ENCODE data around the gene S1PR4.

S1PR4 gene

DNA sequence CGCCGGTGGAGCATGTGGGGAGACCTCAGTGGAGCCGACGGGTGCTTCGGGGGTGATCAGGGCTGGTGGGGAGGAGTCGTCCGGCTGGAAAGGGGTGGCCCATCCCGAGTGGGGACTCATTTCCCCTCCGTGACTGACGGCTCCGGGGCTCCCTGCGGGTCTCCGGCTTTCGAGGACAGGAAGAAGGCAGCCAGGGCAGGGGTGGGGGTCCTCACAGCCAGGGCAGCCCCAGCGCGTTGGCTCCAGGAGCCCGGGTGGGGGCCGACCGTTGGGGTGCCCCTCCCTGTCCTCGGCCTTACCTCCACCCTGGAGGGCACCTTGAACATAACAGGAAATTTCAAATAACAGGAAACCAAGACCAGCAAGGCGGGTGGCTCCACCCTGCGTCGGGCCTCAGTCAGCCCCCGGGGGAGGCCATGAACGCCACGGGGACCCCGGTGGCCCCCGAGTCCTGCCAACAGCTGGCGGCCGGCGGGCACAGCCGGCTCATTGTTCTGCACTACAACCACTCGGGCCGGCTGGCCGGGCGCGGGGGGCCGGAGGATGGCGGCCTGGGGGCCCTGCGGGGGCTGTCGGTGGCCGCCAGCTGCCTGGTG lies at the start of gene S1PR4:
S1PR4 (plus strand) TSS at position 393 of the 596 bp plus-strand sequence; CDS start at position 417, 24 bp downstream.
- DNase-seq (ENCODE audit: low read depth), result no peak

GRCh38 chr19:3129112-3129511 lies 49.5 kb upstream of the S1PR4 start:
- DNase-seq (ENCODE audit: low read depth), result peak; percentile 69

DNA sequence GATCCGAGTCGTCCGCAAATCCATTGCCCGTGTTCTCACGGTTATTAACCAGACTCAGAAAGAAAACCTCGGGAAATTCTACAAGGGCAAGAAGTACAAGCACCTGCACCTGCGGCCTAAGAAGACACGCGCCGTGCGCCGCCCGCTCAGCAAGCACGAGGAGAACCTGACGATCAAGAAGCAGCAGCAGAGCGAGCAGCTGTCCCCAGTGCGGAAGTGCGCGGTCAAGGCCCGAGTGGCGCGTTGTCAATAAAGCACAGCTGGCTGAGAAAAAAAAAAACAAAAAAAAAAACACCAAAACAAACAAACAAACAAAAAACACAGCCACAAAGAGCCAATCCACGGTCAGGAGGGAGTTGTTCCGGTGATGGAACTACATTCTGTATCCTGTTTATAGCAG lies 47.4 kb upstream of the S1PR4 start:
- no peak for DNase-seq (ENCODE audit: low read depth)

GRCh38 chr19:3132971-3133792 lies 45.4 kb upstream of the S1PR4 start:
- DNase-seq (ENCODE audit: low read depth), result peak; percentile 78

DNA sequence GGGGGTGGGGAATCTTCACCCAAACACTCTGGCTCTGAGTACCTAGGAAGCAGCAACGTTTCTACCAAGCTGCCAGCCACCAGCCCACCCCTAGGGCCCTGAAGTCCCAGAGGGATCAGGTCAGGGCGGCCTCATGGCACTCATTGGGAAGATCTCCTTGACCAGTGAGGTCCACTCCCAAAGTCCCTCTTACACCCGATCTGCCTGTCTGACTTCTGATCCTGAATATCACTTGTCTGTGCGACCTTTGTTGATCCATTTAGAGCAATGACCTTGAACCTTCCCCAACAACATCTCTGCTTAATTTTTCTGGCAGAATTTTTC lies 44.8 kb upstream of the S1PR4 start:
- DNase-seq (ENCODE audit: low read depth), result no peak

GRCh38 chr19:3135961-3136683 lies 42.4 kb upstream of the S1PR4 start, which contains the start of gene GNA15:
TSS of gene GNA15 (plus strand) at chr19:3136033. CDS start at chr19:3136451, 418 bp downstream.
- DNase-seq (ENCODE audit: low read depth), result no peak

GRCh38 chr19:3136684-3137055 lies 41.9 kb upstream of the S1PR4 start:
- DNase-seq (ENCODE audit: low read depth), result no peak

- no peak for DNase-seq (ENCODE audit: low read depth)
These were observed 41.5 kb upstream of the S1PR4 start for GRCh38 chr19:3137119-3137518.

GRCh38 chr19:3138268-3138667 lies 40.3 kb upstream of the S1PR4 start:
- no peak for DNase-seq (ENCODE audit: low read depth)

DNA sequence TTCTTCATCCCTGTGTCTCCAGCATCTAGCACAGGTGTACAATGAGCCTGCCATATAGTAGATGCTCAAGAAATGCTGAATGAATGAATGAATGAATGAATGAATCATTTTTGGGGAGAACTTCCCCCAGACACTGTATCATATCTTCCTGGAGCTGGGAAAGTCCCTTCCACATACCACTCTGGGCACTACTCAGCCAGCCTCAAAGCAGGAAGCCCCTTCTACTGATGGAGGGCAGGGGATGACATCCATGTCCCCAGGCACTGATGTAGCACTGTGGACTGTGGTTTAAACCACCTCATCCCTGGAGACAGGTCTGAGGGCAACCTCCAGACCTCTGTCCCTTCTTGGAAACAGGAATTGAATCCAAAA lies 37.9 kb upstream of the S1PR4 start:
- DNase-seq (ENCODE audit: low read depth), result peak; percentile 12

GRCh38 chr19:3142292-3142670 lies 36.3 kb upstream of the S1PR4 start:
- peak; percentile 89 for DNase-seq (ENCODE audit: low read depth)

DNA sequence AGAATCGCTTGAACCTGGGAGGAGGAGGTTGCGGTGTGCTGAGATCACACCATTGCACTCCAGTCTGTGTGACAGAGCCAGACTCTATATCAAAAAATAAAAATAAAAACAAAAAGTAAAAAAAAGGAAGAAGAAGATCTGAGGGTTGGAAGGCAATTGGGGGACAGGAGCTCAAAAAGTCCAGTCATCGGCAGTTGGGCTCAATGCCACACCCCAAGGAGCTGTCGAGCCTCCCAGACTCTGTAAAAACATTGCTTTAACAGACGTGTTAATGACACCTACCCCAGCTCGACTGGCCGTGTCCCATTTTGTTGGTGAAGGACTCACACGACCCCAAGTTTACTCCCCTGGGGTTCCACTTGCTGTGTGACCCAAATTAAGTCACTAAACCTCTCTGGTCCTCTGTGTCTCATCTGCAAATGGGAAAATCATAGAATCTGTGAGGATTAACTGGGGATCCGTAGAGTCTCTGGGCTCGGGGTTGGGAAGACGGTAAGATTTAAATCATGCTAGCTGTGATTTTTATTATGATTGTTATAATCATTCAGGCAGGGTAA lies 35.7 kb upstream of the S1PR4 start:
- no peak for DNase-seq (ENCODE audit: low read depth)

- no peak for DNase-seq (ENCODE audit: low read depth)
These were observed 32.5 kb upstream of the S1PR4 start for GRCh38 chr19:3145909-3146676.

GRCh38 chr19:3146677-3147100 lies 31.9 kb upstream of the S1PR4 start:
- DNase-seq (ENCODE audit: low read depth), result no peak

GRCh38 chr19:3148503-3148902 lies 30.1 kb upstream of the S1PR4 start:
- DNase-seq (ENCODE audit: low read depth), result no peak

DNA sequence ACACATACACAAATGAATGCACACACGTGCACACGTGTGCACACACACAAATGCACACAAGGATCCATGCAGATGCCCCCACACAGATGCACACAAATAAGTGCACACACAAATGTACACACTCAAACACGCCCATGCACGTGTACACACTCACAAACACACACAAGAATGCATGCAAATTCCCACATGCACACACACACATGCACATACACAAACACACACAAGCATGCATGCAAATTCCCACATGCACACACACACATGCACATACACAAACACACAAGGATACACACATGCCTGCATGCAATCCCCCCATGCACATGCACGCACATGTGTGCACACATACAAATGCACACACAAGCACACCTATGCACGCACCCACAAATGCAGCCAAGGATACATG lies 29.5 kb upstream of the S1PR4 start:
- no peak for DNase-seq (ENCODE audit: low read depth)

DNA sequence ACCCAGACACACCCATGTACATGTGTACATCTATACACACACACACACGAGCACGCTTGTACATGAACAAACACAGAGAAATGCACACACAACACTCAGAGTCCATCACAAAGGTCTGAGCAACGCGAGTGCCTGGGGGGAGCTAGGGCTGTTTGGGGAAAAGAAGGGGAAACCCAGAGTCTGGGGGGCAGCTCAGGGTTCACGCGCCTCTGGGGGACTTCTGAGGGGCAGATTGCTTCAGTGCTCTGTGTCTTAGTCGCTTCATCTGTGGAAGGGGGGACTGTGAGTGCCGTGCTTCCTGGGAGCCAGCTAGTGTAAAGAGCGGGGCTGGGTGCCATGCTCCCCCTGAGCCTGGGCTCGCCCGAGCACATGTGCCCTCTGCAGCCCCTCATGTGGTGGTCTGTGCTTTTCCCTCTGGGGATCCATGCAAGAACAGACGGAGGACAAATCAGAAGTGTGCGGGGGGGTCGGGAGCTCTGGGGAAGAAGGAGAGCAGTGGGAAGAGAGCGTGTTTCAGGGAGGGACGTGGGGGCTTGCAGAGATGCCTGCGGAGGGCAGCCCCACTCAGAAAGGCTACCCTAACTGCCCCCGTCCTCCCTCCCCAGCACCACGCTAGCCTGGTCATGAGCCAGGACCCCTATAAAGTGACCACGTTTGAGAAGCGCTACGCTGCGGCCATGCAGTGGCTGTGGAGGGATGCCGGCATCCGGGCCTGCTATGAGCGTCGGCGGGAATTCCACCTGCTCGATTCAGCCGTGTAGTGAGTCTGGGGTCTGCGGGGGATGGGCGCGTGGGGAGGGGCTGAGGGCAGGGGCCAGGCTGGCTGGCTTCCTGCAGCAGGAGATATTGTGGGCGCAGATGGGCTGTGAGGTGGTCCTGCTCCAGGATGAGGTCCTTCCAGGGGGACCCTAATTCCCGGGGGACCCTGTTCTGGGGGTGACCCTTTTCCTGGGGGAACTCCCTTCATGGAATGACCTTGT lies 28.8 kb upstream of the S1PR4 start:
- DNase-seq (ENCODE audit: low read depth), result no peak

DNA sequence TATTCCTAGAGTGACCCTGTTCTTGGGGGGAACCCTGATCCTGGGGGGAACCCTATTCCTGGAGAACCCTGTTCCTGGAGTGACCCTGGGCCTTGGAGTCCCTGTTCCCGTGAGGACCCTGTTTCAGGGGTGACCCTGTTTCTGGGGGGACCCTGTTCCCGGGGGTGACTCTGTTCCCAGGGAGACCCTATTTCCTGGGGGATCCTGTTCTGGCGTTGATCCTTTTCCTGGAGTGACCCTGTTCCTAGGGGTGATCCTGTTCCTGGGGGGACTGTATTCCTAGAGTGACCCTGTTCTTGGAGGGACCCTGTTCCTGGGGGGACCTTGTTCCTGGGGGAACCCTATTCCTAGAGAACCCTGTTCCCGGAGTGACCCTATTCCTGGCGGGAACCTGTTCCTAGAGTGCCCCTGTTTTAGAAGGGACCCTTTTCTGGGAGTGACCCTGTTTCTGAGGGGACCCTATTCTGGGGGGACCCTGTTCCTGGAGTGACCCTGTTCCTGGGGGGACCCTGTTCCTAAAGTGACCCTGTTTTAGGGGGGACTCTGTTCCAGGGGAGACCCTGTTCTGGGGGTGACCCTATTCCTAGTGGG lies 27.7 kb upstream of the S1PR4 start:
- no peak for DNase-seq (ENCODE audit: low read depth)

GRCh38 chr19:3151563-3152418 lies 26.8 kb upstream of the S1PR4 start:
- DNase-seq (ENCODE audit: low read depth), result peak; percentile 42

- no peak for DNase-seq (ENCODE audit: low read depth)
These were observed 26.2 kb upstream of the S1PR4 start for GRCh38 chr19:3152419-3152780.

Data from EH (cell line).